Adipocyte (in vitro differentiated cells): ENCODE measurements around the gene SLC48A1.
A peak's percentile ranks its signal among the peaks of the same experiment; 100 is the strongest.

Experiments used
- DNase-seq: peaks from one replicate; pipeline ENCODE4 v3.0.0-alpha.2; 2015; ENCODE audit warnings: low read depth
- H3K27me3 ChIP-seq: replicated peaks from 2 replicates; pipeline ENCODE4 v1.7.0; 2013; ENCODE audit warnings: mild to moderate bottlenecking, low read length, moderate library complexity; ENCODE audit not compliant: control insufficient read depth, insufficient read depth
- H3K36me3 ChIP-seq: 2 replicates; pipeline ENCODE4 v1.7.0; 2013; ENCODE audit warnings: low read length, mild to moderate bottlenecking, moderate library complexity; ENCODE audit not compliant: control insufficient read depth, insufficient read depth, severe bottlenecking
- H3K4me1 ChIP-seq: 2 replicates; pipeline ENCODE4 v1.7.0; 2013; ENCODE audit warnings: mild to moderate bottlenecking, low read length, moderate library complexity; ENCODE audit not compliant: control insufficient read depth, insufficient read depth
- H3K4me3 ChIP-seq: 2 replicates; pipeline ENCODE4 v1.7.0; 2013; ENCODE audit warnings: mild to moderate bottlenecking, low read length, moderate library complexity
- H3K9ac ChIP-seq: 2 replicates; pipeline ENCODE4 v1.7.0; 2013; ENCODE audit warnings: mild to moderate bottlenecking, low read length, moderate library complexity
- H3K9me3 ChIP-seq: 2 replicates; pipeline ENCODE4 v1.7.0; 2013; ENCODE audit warnings: mild to moderate bottlenecking, low read length, moderate library complexity; ENCODE audit not compliant: control insufficient read depth

The SLC48A1 gene

DNA sequence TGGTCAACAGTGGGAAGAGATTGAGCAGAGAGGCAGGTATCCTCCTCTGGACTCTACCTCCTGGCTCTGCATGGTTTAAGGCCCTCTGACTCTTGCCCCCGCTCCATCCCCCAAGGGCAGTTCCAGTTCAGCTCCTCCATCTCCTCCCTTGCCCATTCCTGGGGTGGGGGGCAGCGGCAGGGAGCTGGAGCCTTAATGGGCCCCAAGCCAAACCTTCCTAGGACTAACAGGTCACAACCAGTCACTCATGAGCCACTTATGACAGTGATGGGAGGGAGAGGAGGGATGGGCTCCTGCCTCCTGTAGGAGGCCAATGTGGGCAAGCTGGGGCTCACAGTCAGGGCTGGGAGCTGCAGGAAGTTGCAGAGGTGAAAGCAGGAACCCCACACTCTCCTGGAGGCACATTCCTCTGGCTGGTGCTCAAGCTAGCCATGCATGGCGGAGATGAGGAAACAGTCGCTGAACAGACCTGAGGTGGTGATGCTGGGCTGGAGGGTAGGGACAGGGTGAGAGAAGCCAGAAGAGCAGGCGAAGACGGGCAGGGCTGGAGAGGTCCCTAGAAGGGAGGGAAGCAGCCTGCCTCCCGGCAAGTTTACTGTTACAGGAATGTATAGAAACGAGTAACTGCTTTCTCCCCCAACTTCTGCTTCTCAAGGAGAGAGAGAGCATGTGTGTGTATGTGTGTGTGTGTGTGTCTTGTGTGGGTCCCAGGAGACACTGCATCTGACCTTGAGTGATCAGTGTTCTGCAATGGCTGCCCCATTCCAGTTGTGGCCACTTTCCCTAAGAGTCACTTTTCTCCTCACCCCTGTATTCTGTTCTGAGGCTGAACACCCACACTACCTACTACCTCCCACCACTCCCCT, 9.3 kb upstream of the SLC48A1 start:
- Histone ChIP-seq H3K36me3 (no peaks in the 10 kb centered on the region), H3K9ac (no peak overlapping the region), H3K27me3 (no peaks in the 10 kb centered on the region), H3K4me1 (peaks cover 19% of the 10 kb centered on the region), H3K4me3 (no peak overlapping the region), H3K9me3 (no peaks in the 10 kb centered on the region)
- DNase-seq: no peak

- Histone ChIP-seq H3K4me1 (peaks cover 16% of the 10 kb centered on the region), H3K9ac (no peak overlapping the region), H3K9me3 (no peaks in the 10 kb centered on the region), H3K27me3 (no peaks in the 10 kb centered on the region), H3K36me3 (no peaks in the 10 kb centered on the region), H3K4me3 (no peak overlapping the region)
- DNase-seq: no peak
Observed at GRCh38 chr12:47766502-47767215, 6.4 kb upstream of the SLC48A1 start.

GRCh38 chr12:47767216-47767724, 5.8 kb upstream of the SLC48A1 start:
- Histone ChIP-seq H3K36me3 (no peaks in the 10 kb centered on the region), H3K27me3 (no peaks in the 10 kb centered on the region), H3K4me1 (peaks cover 16% of the 10 kb centered on the region), H3K9me3 (no peaks in the 10 kb centered on the region), H3K9ac (no peak overlapping the region), H3K4me3 (no peak overlapping the region)
- no peak for DNase-seq

DNA sequence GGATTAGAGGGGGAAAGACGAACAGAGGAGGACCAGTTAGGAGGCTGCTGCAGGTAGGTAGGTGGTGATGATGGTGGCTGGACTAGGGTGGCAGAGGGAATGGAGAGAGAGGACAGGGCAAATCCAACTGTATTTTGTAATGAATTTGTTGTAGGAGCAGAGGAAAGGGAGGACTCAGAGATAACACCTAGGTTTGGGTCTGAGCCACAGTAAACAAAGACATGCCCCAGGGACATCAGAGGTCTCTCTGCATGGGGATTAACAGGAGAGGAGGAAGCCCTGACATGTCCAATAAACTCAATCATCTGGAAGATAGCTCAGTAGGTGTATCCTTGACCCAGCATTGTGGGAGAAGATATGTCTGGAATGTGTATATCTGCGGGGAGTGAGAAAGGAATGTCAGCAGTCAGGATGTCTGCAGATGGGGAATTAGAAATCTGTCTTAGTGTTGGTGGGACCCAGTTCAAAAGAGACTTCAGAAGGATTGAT, 4.7 kb upstream of the SLC48A1 start:
- no peak overlapping the region for H3K4me3 ChIP-seq
- no peaks in the 10 kb centered on the region for H3K36me3 ChIP-seq
- H3K9me3 ChIP-seq: no peaks in the 10 kb centered on the region
- no peak for DNase-seq
- no peak overlapping the region for H3K9ac ChIP-seq
- peaks cover 16% of the 10 kb centered on the region for H3K4me1 ChIP-seq
- H3K27me3 ChIP-seq: no peaks in the 10 kb centered on the region

- H3K4me3 ChIP-seq: no peak overlapping the region
- no peak for DNase-seq
- H3K27me3 ChIP-seq: no peaks in the 10 kb centered on the region
- H3K9ac ChIP-seq: no peak overlapping the region
- H3K4me1 ChIP-seq: peaks cover 23% of the 10 kb centered on the region
- H3K36me3 ChIP-seq: no peaks in the 10 kb centered on the region
- H3K9me3 ChIP-seq: no peaks in the 10 kb centered on the region
Observed at GRCh38 chr12:47769234-47770085, 3.6 kb upstream of the SLC48A1 start.

- peaks cover 29% of the 10 kb centered on the region for H3K4me1 ChIP-seq
- H3K27me3 ChIP-seq: no peaks in the 10 kb centered on the region
- H3K4me3 ChIP-seq: no peak overlapping the region
- no peaks in the 10 kb centered on the region for H3K9me3 ChIP-seq
- peak; percentile 78 for DNase-seq
- no peaks in the 10 kb centered on the region for H3K36me3 ChIP-seq
- H3K9ac ChIP-seq: no peak overlapping the region
Observed at GRCh38 chr12:47770086-47770726, 2.8 kb upstream of the SLC48A1 start.

DNA sequence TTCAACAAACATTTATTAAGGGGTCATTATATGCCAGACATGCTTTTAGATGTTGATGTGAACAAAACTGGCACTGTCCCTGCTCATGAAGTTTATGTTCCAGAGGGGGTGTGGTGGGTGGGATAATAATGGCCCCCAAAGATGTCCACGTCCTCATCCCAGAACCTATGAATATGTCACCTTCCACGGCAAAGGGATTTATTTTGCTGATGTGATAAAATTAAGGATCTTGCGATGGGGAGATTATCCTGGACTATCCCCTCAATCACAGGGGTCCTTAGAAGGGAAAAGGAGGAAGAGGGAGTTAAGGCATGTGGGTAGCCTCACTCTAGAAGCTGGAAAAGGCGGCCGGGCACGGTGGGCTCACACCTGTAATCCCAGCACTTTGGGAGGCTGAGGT, 1.7 kb upstream of the SLC48A1 start:
- Histone ChIP-seq H3K4me1 (peaks cover 29% of the 10 kb centered on the region), H3K9me3 (no peaks in the 10 kb centered on the region), H3K9ac (no peak overlapping the region), H3K4me3 (no peak overlapping the region), H3K27me3 (no peaks in the 10 kb centered on the region), H3K36me3 (no peaks in the 10 kb centered on the region)
- no peak for DNase-seq

DNA sequence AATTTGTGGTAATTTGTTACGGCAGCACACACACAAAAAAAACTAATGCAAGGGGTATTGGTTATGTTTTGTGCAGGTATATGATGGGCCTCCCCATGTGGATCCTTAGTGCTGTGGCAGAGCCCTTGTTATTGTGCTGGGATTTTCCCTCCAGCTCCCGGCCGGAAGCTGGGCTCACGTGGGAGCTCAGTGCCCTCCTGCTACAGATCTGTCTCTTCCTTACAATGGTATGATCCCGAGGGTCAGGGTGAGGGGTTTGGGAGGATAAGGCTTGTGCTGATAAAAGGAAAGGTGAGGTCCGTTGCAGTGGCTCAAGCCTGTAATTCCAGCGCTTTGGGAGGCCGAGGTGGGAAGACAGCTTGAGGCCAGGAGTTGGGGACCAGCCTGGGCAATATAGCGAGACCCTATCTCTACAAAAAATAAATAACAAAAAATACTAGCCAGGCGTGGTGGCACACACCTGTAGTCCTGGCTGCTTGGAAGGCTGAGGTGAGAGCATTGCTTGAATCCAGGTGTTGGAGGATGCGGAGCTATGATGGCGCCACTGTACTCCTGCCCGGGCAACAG, 861 bp upstream of the SLC48A1 start:
- DNase-seq: no peak
- peaks cover 38% of the 10 kb centered on the region for H3K4me1 ChIP-seq
- no peaks in the 10 kb centered on the region for H3K36me3 ChIP-seq
- no peaks in the 10 kb centered on the region for H3K27me3 ChIP-seq
- H3K9me3 ChIP-seq: no peaks in the 10 kb centered on the region
- peak overlapping the region; percentile 85 for H3K9ac ChIP-seq
- H3K4me3 ChIP-seq: peak overlapping the region; percentile 87

- H3K4me3 ChIP-seq: peak overlapping the region; percentile 87
- H3K27me3 ChIP-seq: no peaks in the 10 kb centered on the region
- no peak for DNase-seq
- H3K9me3 ChIP-seq: no peaks in the 10 kb centered on the region
- H3K9ac ChIP-seq: peak overlapping the region; percentile 85
- H3K36me3 ChIP-seq: no peaks in the 10 kb centered on the region
- peaks cover 43% of the 10 kb centered on the region for H3K4me1 ChIP-seq
Observed at GRCh38 chr12:47772738-47773061, 338 bp upstream of the SLC48A1 start.

DNA sequence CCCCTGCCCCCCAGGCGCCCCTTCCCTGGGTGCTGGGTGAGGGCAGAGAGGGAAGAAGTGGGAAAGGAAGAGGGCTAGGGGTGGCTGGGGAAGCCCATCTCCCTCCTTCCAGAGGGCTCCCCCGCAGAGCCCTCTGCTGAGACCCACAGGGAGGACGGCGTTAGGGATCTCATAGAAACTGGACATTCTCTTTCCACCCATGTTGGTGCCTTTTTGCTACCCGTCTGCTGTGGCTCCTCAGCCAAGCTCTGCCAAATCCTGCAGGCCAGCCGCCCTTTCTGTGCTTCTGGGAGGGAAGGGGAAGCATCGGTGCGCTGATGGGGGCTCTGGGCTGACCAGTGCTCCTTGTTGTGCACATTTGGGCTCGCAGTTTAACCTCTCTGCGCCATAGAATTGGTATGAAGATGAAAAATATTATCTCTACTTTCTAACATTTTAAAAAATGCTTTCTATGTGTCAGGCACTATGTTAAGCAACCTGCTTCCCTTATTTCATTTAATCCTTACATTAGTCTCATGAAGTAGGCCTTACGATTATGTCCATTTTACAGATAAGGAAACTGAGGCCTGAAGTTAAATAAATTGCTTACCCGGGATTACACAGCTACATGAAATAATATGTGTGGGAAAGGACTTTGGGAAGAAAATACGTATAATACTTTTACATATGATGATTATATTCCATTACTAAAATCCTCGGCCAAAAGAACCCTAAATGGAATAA, 981 bp downstream of the SLC48A1 start:
- Histone ChIP-seq H3K27me3 (no peaks in the 10 kb centered on the region), H3K9me3 (no peaks in the 10 kb centered on the region), H3K9ac (peak overlapping the region; percentile 86), H3K4me1 (peaks cover 52% of the 10 kb centered on the region), H3K4me3 (peak overlapping the region; percentile 87), H3K36me3 (no peaks in the 10 kb centered on the region)
- DNase-seq: no peak
